ENCODE measurements around the gene FABP2.
"Not testable (repeated sequence)": the region's sequence is repeated elsewhere in the genome, so short reads cannot be mapped to it uniquely, and the experiment has no call there.

FABP2 gene

GRCh38 chr4:119337010-119337409 lies 15.1 kb upstream of the FABP2 start:
- H3K4me3 ChIP-seq (ENCODE audit: low read depth, low read length), result no peak overlapping the region
- DNase-seq (ENCODE audit: low read depth), result no peak
- in situ Hi-C loops (cut with HindIII; ENCODE audit: low sequenced_read_pairs), result no loop called here
- TF ChIP-seq CTCF (IDR thresholded peaks at IDR 0.05; ENCODE audit: low read depth, low read length, missing control alignments), result no peak

DNA sequence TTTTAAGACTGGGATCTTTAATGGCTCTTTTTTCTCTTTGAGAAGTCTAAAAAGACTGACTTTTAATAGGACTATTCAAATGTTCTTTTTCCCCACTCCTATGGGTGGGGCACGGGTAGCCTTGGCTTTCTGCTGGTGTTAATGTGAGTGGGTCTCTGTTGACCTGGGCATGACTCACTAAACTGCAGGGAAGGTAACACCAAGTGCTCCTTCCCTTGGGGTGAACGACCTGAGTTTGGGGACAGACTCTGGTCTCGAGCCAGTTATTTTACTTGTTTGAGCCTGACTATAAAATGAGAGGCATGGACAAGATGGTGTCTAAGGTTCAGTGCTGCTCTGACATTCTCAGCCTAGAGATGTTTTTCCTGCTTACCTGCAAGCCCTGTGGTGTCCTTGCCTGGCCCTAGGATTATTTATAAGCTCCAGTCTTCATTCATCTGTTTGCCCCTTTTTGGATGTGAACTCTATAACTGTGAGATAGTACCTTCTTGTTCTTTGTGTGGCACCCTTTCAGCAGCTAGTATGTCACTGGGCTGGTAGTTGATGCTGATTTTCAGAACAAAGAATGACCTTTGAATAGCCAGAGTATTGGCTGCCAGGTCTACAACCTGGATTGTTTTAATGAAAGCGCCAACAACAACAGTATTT lies 14.5 kb upstream of the FABP2 start:
- in situ Hi-C loops (cut with HindIII; ENCODE audit: low sequenced_read_pairs); DNase-seq (ENCODE audit: low read depth); H3K4me3 ChIP-seq (ENCODE audit: low read depth, low read length): not testable (repeated sequence)

DNA sequence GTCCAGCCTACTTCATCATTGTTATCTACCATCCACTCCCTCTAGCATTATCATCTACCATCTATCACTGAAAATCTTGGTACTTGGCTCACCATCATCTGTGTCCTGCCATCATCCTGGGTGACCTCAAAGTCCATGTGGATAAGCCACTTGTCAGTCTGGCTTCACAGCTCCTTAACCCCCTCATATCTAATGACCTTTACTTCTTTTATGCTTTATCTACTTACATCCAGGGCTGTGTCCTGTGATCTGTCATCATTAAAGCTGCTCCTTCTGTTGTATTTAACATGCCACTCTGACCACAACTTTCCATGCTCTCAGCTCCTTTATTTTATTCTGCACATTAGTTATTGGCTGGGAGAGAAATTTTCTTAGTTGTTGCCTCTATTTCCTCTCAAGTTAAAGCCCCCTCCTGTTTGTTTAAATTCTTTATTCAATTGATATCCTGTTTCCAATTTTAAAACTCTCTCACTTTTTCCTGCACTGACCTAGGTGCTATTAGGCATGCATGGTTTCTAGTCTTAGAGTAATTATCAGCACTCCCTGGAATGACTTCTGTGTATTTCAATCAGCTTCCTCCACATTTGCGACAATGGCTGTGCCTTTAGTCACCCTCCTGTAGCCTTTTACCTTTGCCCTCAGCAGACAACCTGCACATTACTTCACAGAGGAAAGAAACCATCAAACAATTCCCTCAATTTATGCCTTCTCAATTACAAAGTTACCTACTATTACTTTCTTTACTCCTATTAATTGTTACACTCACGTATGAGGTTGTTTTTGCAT lies 8.1 kb upstream of the FABP2 start:
- no peak overlapping the region for H3K4me3 ChIP-seq (ENCODE audit: low read depth, low read length)
- no peak for DNase-seq (ENCODE audit: low read depth)
- TF ChIP-seq CTCF (IDR thresholded peaks at IDR 0.05; ENCODE audit: low read depth, low read length, missing control alignments), result no peak
- in situ Hi-C loops (cut with HindIII; ENCODE audit: low sequenced_read_pairs), result loop anchor here (10.0 kb wide), 1 partner anchor 725 kb away; no protein-coding TSS in a partner anchor

DNA sequence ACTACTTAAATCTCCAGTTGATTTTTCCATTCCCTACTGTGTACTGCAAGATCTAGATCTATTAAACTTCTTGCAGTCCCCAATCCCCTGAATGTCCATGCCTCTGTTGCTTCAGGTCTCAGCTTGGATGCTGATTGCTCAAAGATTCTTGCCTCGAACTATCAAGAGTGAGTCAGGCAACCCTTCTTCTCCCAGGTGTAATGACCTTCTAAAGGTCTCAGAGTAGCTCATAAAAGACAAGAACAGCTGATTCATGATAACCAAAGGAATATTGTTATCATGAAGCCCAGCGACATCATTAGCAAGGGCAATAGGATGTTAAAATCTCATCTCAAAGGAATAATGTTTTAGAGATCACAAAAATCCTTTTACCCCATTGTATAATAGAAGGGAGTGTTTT lies 6.8 kb upstream of the FABP2 start:
- in situ Hi-C loops (cut with HindIII; ENCODE audit: low sequenced_read_pairs), result loop anchor here (10.0 kb wide), 1 partner anchor 726 kb away; no protein-coding TSS in a partner anchor
- no peak overlapping the region for H3K4me3 ChIP-seq (ENCODE audit: low read depth, low read length)
- TF ChIP-seq CTCF (IDR thresholded peaks at IDR 0.05; ENCODE audit: low read depth, low read length, missing control alignments), result no peak
- DNase-seq (ENCODE audit: low read depth), result no peak

GRCh38 chr4:119317990-119318389 lies 3.9 kb downstream of the FABP2 start:
- in situ Hi-C loops (cut with HindIII; ENCODE audit: low sequenced_read_pairs), result no loop called here
- TF ChIP-seq CTCF (IDR thresholded peaks at IDR 0.05; ENCODE audit: low read depth, low read length, missing control alignments), result no peak
- no peak for DNase-seq (ENCODE audit: low read depth)
- no peak overlapping the region for H3K4me3 ChIP-seq (ENCODE audit: low read depth, low read length)

DNA sequence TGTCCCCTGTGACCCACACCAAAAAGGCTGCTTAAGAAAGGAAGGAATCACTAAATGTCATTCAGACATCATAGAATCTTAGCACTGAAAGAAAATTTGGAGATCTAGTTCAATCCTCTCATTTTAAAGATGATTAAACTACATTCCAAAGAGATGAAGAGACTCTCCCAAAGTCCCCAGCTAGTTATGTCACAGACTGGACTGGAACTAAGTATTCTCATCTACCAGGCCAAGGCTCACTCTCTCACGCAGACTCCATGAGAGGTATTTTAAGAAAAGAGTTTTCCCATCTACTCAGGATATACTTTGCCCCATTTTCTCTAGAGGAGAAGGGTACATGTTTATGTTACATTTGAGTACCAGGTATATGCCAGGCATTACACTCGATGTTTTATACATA lies 6.9 kb downstream of the FABP2 start:
- DNase-seq (ENCODE audit: low read depth), result no peak
- no peak overlapping the region for H3K4me3 ChIP-seq (ENCODE audit: low read depth, low read length)
- no peak for TF ChIP-seq CTCF (IDR thresholded peaks at IDR 0.05; ENCODE audit: low read depth, low read length, missing control alignments)
- in situ Hi-C loops (cut with HindIII; ENCODE audit: low sequenced_read_pairs), result no loop called here

- H3K4me3 ChIP-seq (ENCODE audit: low read depth, low read length), result no peak overlapping the region
- in situ Hi-C loops (cut with HindIII; ENCODE audit: low sequenced_read_pairs), result no loop called here
- TF ChIP-seq CTCF (IDR thresholded peaks at IDR 0.05; ENCODE audit: low read depth, low read length, missing control alignments), result peak; percentile 54
- peak; percentile 29 for DNase-seq (ENCODE audit: low read depth)
These were observed 7.6 kb downstream of the FABP2 start for GRCh38 chr4:119314356-119314755.

All from astrocyte of the cerebellum (primary cell).